ENCODE measurements around the gene CTDSPL.
"Not testable (repeated sequence)": the region's sequence is repeated elsewhere in the genome, so short reads cannot be mapped to it uniquely, and the experiment has no call there.

CTDSPL gene

GRCh38 chr3:38030126-38031021 is 168.7 kb downstream of the CTDSPL start:
- DNase-seq (ENCODE audit: extremely low read depth in 1 of 2, low read depth in 1 of 2): no peak

GRCh38 chr3:38031022-38031994 is 169.6 kb downstream of the CTDSPL start:
- DNase-seq (ENCODE audit: extremely low read depth in 1 of 2, low read depth in 1 of 2): no peak

- no peak for DNase-seq (ENCODE audit: extremely low read depth in 1 of 2, low read depth in 1 of 2)
Observed at GRCh38 chr3:38032328-38032865, 170.7 kb downstream of the CTDSPL start.

- not testable (repeated sequence) for DNase-seq (ENCODE audit: extremely low read depth in 1 of 2, low read depth in 1 of 2)
Observed at GRCh38 chr3:38033586-38033985, 171.9 kb downstream of the CTDSPL start.

All from activated CD8-positive, alpha-beta memory T cell treated with anti-CD3 and anti-CD28 coated beads for 1 hour (primary cell).